Measurements from ENCODE around the gene VWA3B.
"Not testable (repeated sequence)": the region's sequence is repeated elsewhere in the genome, so short reads cannot be mapped to it uniquely, and the experiment has no call there.

The VWA3B gene

DNA sequence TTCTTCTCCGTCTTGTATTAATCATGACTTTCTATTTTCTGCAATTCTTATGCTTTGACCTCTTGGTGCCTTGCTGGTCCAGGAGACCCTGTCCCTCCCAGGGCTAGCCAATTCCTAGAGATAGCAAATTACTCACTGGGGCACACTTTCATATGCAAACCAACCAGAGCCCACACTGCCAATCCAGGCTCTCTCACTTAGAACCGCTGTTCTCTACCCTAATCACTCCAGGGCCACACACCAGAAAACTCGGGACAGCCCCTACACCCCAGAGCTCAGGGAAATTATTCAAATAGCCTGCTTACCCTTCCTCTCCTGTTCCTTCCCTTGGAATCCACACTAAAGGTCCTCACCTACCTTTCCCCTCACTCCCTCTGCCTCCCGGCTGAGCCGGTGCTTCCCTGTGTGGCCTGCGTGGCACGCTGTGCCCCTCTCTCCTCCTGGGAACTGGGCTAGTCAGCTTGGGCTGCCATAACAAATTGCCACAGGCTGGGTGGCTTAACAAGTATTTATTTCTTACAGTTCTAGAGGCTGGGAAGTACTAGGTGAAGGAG is 41.7 kb downstream of the VWA3B start:
- Histone ChIP-seq H3K27me3 (ENCODE audit: control insufficient read depth in 3 of 3, insufficient read depth in 3 of 3, low read depth in 1 of 3, low read length in 3 of 3) (peaks cover 0 to 3% (median 0%) of the 10 kb centered on the region in 3 experiments), H3K9me3 (replicated peaks in 1 of 2; ENCODE audit: control insufficient read depth in 2 of 2, insufficient read depth in 1 of 2, low read depth in 1 of 2, low read length in 2 of 2) (no peaks in the 10 kb centered on the region), H3K4me3 (ENCODE audit: low read length in 2 of 2) (no peak overlapping the region), H2BK15ac (ENCODE audit: low read length) (no peak overlapping the region), H3K4me2 (ENCODE audit: insufficient read depth, low read length, poor library complexity, severe bottlenecking) (no peak overlapping the region), H4K91ac (ENCODE audit: low read depth, low read length, poor library complexity) (no peak overlapping the region), H3K23ac (ENCODE audit: low read depth, low read length, poor library complexity) (no peak overlapping the region), H4K8ac (ENCODE audit: low read depth, low read length) (no peak overlapping the region), H3K36me3 (replicated peaks in 1 of 2; ENCODE audit: control insufficient read depth in 2 of 2, insufficient read depth in 2 of 2, low read length in 2 of 2) (no peaks in the 10 kb centered on the region), H3K4ac (ENCODE audit: low read length) (no peak overlapping the region), H2BK5ac (ENCODE audit: low read length) (no peak overlapping the region), H2BK12ac (ENCODE audit: low read length) (no peak overlapping the region), H3K14ac (ENCODE audit: low read length) (no peak overlapping the region), H2BK120ac (ENCODE audit: low read depth, low read length) (no peak overlapping the region), H2AK5ac (ENCODE audit: low read depth, low read length) (no peak overlapping the region), H3K79me1 (ENCODE audit: low read depth, low read length) (no peaks in the 10 kb centered on the region), H3K27ac (replicated peaks; ENCODE audit: low read length) (no peak overlapping the region), H2AFZ (ENCODE audit: low read length) (no peak overlapping the region), H3K4me1 (ENCODE audit: control insufficient read depth in 2 of 2, insufficient read depth in 1 of 2, low read depth in 1 of 2, low read length in 2 of 2) (peaks cover 2% of the 10 kb centered on the region in 2 donors), H3K9ac (ENCODE audit: low read depth, low read length, poor library complexity) (no peak overlapping the region), H3K18ac (ENCODE audit: low read length) (no peak overlapping the region)
- no CpG with 5 or more reads among the region's 7 CpGs for WGBS, 2 donors (ENCODE audit: extremely low coverage in 2 of 2, insufficient read length in 2 of 2, insufficient replicate concordance in 1 of 2)
- DNase-seq (ENCODE audit: low spot score), result no peak

DNA sequence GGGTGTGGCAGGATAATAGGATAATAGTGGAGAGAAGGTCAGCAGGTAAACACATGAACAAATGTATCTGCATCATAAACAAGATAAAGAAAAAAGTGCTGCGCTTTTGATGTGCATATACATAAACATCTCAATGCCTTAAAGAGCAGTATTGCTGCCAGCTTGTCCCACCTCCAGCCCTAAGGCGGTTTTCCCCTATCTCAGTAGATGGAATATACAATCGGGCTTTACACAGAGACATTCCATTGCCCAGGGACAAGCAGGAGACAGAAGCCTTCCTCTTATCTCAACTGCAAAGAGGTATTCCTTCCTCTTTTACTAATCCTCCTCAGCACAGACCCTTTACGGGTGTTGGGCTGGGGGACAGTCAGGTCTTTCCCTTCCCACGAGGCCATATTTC is 43.1 kb downstream of the VWA3B start:
- H4K91ac ChIP-seq (ENCODE audit: low read depth, low read length, poor library complexity); H3K4ac ChIP-seq (ENCODE audit: low read length); H3K18ac ChIP-seq (ENCODE audit: low read length); H3K4me2 ChIP-seq (ENCODE audit: insufficient read depth, low read length, poor library complexity, severe bottlenecking); H2AK5ac ChIP-seq (ENCODE audit: low read depth, low read length); DNase-seq (ENCODE audit: low spot score); H2BK120ac ChIP-seq (ENCODE audit: low read depth, low read length); H3K9me3 ChIP-seq (replicated peaks in 1 of 2; ENCODE audit: control insufficient read depth in 2 of 2, insufficient read depth in 1 of 2, low read depth in 1 of 2, low read length in 2 of 2); H2AFZ ChIP-seq (ENCODE audit: low read length); H3K79me1 ChIP-seq (ENCODE audit: low read depth, low read length); H3K9ac ChIP-seq (ENCODE audit: low read depth, low read length, poor library complexity); H3K14ac ChIP-seq (ENCODE audit: low read length); H2BK12ac ChIP-seq (ENCODE audit: low read length); H3K23ac ChIP-seq (ENCODE audit: low read depth, low read length, poor library complexity); H3K36me3 ChIP-seq (replicated peaks in 1 of 2; ENCODE audit: control insufficient read depth in 2 of 2, insufficient read depth in 2 of 2, low read length in 2 of 2); H3K4me3 ChIP-seq (ENCODE audit: low read length in 2 of 2); H3K27me3 ChIP-seq (ENCODE audit: control insufficient read depth in 3 of 3, insufficient read depth in 3 of 3, low read depth in 1 of 3, low read length in 3 of 3); H3K27ac ChIP-seq (replicated peaks; ENCODE audit: low read length); H2BK15ac ChIP-seq (ENCODE audit: low read length); H2BK5ac ChIP-seq (ENCODE audit: low read length); H4K8ac ChIP-seq (ENCODE audit: low read depth, low read length): not testable (repeated sequence)
- no CpG with 5 or more reads among the region's 5 CpGs for WGBS, 2 donors (ENCODE audit: extremely low coverage in 2 of 2, insufficient read length in 2 of 2, insufficient replicate concordance in 1 of 2)
- H3K4me1 ChIP-seq (ENCODE audit: control insufficient read depth in 2 of 2, insufficient read depth in 1 of 2, low read depth in 1 of 2, low read length in 2 of 2), result peaks cover 7 to 11% of the 10 kb centered on the region in 2 donors

DNA sequence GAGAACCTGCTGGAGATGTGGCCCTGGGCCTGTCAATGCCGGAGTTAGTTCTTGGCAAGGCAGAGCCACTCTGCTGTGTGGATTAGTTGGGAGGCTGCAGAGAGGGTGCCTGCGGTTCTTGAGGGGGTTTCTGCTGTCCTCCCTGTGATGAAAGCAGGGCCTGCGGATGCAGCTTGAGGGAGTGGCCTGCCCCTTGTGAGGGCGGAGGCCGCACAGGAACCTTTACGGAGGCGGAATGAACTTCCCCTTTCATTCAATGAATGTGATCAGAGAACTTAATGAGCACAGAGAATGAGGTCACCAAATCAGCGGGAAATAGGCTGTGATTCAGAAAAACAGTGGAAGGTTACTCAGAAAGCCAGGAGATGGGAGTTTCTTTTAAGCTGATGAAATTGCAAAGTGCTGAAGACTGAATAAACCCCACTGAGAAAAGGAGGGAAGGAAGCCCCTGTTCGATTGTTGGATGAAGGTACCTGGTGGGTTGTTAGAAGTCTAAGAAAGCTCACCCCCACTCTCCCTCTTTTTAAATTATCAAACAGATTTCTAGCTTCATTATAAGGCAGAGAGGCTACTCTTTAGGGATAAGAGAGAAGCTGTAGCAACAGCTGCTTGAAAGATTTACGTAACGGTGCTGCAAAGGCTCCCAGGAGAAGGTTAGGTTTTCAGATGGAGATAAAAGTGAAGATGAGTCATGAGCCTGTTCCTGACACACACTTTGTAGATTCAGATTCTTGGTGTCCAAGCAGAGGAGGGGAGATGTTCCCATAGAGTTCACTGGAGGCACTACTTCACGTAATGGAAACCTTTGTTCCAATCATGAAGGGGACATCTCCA is 47.4 kb downstream of the VWA3B start:
- Histone ChIP-seq H3K9me3 (replicated peaks in 1 of 2; ENCODE audit: control insufficient read depth in 2 of 2, insufficient read depth in 1 of 2, low read depth in 1 of 2, low read length in 2 of 2) (no peaks in the 10 kb centered on the region), H3K23ac (ENCODE audit: low read depth, low read length, poor library complexity) (no peak overlapping the region), H2AK5ac (ENCODE audit: low read depth, low read length) (no peak overlapping the region), H3K14ac (ENCODE audit: low read length) (no peak overlapping the region), H3K79me1 (ENCODE audit: low read depth, low read length) (no peaks in the 10 kb centered on the region), H2AFZ (ENCODE audit: low read length) (peak overlapping the region; percentile 86), H3K4me1 (ENCODE audit: control insufficient read depth in 2 of 2, insufficient read depth in 1 of 2, low read depth in 1 of 2, low read length in 2 of 2) (peaks cover 7 to 13% of the 10 kb centered on the region in 2 donors), H3K36me3 (replicated peaks in 1 of 2; ENCODE audit: control insufficient read depth in 2 of 2, insufficient read depth in 2 of 2, low read length in 2 of 2) (no peaks in the 10 kb centered on the region), H3K18ac (ENCODE audit: low read length) (no peak overlapping the region), H3K27me3 (ENCODE audit: control insufficient read depth in 3 of 3, insufficient read depth in 3 of 3, low read depth in 1 of 3, low read length in 3 of 3) (no peaks in the 10 kb centered on the region), H2BK120ac (ENCODE audit: low read depth, low read length) (no peak overlapping the region), H4K91ac (ENCODE audit: low read depth, low read length, poor library complexity) (no peak overlapping the region), H3K4ac (ENCODE audit: low read length) (no peak overlapping the region), H3K27ac (replicated peaks; ENCODE audit: low read length) (peak overlapping the region; percentile 26), H4K8ac (ENCODE audit: low read depth, low read length) (no peak overlapping the region), H2BK5ac (ENCODE audit: low read length) (no peak overlapping the region), H3K9ac (ENCODE audit: low read depth, low read length, poor library complexity) (no peak overlapping the region), H2BK12ac (ENCODE audit: low read length) (no peak overlapping the region), H3K4me3 (ENCODE audit: low read length in 2 of 2) (no peak overlapping the region), H3K4me2 (ENCODE audit: insufficient read depth, low read length, poor library complexity, severe bottlenecking) (no peak overlapping the region), H2BK15ac (ENCODE audit: low read length) (no peak overlapping the region)
- no CpG with 5 or more reads among the region's 12 CpGs for WGBS, 2 donors (ENCODE audit: extremely low coverage in 2 of 2, insufficient read length in 2 of 2, insufficient replicate concordance in 1 of 2)
- peak; percentile 31 for DNase-seq (ENCODE audit: low spot score)

DNA sequence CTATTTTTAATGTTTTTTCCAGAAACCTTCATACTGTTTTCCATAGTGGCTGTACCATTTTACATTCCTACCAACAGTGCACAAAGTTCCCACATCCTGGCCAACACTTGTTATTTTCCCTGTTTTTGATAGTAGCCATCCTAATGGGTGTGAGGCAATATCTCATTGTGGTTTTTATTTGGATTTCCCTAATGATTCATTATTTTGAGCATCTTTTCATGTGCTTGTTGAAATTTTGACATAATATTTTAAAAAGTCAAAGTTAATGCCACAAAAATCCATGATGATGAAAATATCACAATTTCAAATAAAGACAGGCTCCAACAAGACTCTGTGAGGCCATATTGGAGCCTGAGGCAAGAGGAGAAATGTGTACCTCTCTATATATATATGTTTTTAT is 50.2 kb downstream of the VWA3B start:
- H3K4ac ChIP-seq (ENCODE audit: low read length), result no peak overlapping the region
- H3K4me2 ChIP-seq (ENCODE audit: insufficient read depth, low read length, poor library complexity, severe bottlenecking), result no peak overlapping the region
- H4K91ac ChIP-seq (ENCODE audit: low read depth, low read length, poor library complexity), result no peak overlapping the region
- no peak overlapping the region for H2AK5ac ChIP-seq (ENCODE audit: low read depth, low read length)
- no peaks in the 10 kb centered on the region for H3K79me1 ChIP-seq (ENCODE audit: low read depth, low read length)
- H3K27me3 ChIP-seq (ENCODE audit: control insufficient read depth in 3 of 3, insufficient read depth in 3 of 3, low read depth in 1 of 3, low read length in 3 of 3), result no peaks in the 10 kb centered on the region
- H2BK5ac ChIP-seq (ENCODE audit: low read length), result no peak overlapping the region
- no peaks in the 10 kb centered on the region for H3K36me3 ChIP-seq (replicated peaks in 1 of 2; ENCODE audit: control insufficient read depth in 2 of 2, insufficient read depth in 2 of 2, low read length in 2 of 2)
- H3K18ac ChIP-seq (ENCODE audit: low read length), result no peak overlapping the region
- H3K23ac ChIP-seq (ENCODE audit: low read depth, low read length, poor library complexity), result no peak overlapping the region
- no peak overlapping the region for H3K14ac ChIP-seq (ENCODE audit: low read length)
- no peak overlapping the region for H4K8ac ChIP-seq (ENCODE audit: low read depth, low read length)
- no peak overlapping the region for H3K4me3 ChIP-seq (ENCODE audit: low read length in 2 of 2)
- no peak overlapping the region for H2AFZ ChIP-seq (ENCODE audit: low read length)
- no peak overlapping the region for H3K9ac ChIP-seq (ENCODE audit: low read depth, low read length, poor library complexity)
- H2BK15ac ChIP-seq (ENCODE audit: low read length), result no peak overlapping the region
- no peak for DNase-seq (ENCODE audit: low spot score)
- H2BK12ac ChIP-seq (ENCODE audit: low read length), result no peak overlapping the region
- no peak overlapping the region for H2BK120ac ChIP-seq (ENCODE audit: low read depth, low read length)
- peaks cover 7 to 14% of the 10 kb centered on the region in 2 donors for H3K4me1 ChIP-seq (ENCODE audit: control insufficient read depth in 2 of 2, insufficient read depth in 1 of 2, low read depth in 1 of 2, low read length in 2 of 2)
- H3K27ac ChIP-seq (replicated peaks; ENCODE audit: low read length), result no peak overlapping the region
- peaks cover 0 to 2% of the 10 kb centered on the region in 2 donors for H3K9me3 ChIP-seq (replicated peaks in 1 of 2; ENCODE audit: control insufficient read depth in 2 of 2, insufficient read depth in 1 of 2, low read depth in 1 of 2, low read length in 2 of 2)

All from neuronal stem cell (in vitro differentiated cells).